ENCODE measurements around the gene PLGRKT.

The PLGRKT gene

GRCh38 chr9:5392285-5392684 is 45.4 kb downstream of the PLGRKT start:
- peaks cover 0 to 15% (median 12%) of the 10 kb centered on the region in 5 donors for H3K4me1 ChIP-seq (ENCODE audit: control insufficient read depth in 5 of 5, insufficient read depth in 5 of 5, low read length in 5 of 5)
- no peaks in the 10 kb centered on the region for H3K27me3 ChIP-seq (ENCODE audit: control insufficient read depth in 5 of 5, insufficient read depth in 4 of 5, low read length in 5 of 5)
- no peak overlapping the region for H3K4me3 ChIP-seq (ENCODE audit: low read depth in 1 of 5, low read length in 5 of 5)
- no peaks in the 10 kb centered on the region for H3K9me3 ChIP-seq (ENCODE audit: control insufficient read depth in 5 of 5, low read length in 5 of 5)
- no peak overlapping the region for H3K27ac ChIP-seq (ENCODE audit: low read depth, low read length)
- peaks cover 0 to 3% (median 0%) of the 10 kb centered on the region in 5 donors for H3K36me3 ChIP-seq (ENCODE audit: control insufficient read depth in 5 of 5, insufficient read depth in 5 of 5, low read length in 5 of 5)
- H3K9ac ChIP-seq (ENCODE audit: low read length in 5 of 5): no peak overlapping the region

- no peaks in the 10 kb centered on the region for H3K27me3 ChIP-seq (ENCODE audit: control insufficient read depth in 5 of 5, insufficient read depth in 4 of 5, low read length in 5 of 5)
- no peak overlapping the region for H3K27ac ChIP-seq (ENCODE audit: low read depth, low read length)
- H3K36me3 ChIP-seq (ENCODE audit: control insufficient read depth in 5 of 5, insufficient read depth in 5 of 5, low read length in 5 of 5): peaks cover 0 to 3% (median 0%) of the 10 kb centered on the region in 5 donors
- no peaks in the 10 kb centered on the region for H3K9me3 ChIP-seq (ENCODE audit: control insufficient read depth in 5 of 5, low read length in 5 of 5)
- H3K9ac ChIP-seq (ENCODE audit: low read length in 5 of 5): no peak overlapping the region
- no peak overlapping the region for H3K4me3 ChIP-seq (ENCODE audit: low read depth in 1 of 5, low read length in 5 of 5)
- H3K4me1 ChIP-seq (ENCODE audit: control insufficient read depth in 5 of 5, insufficient read depth in 5 of 5, low read length in 5 of 5): peaks cover 0 to 21% (median 13%) of the 10 kb centered on the region in 5 donors
Measured at GRCh38 chr9:5389109-5389732, 48.5 kb downstream of the PLGRKT start.

- peaks cover 0 to 3% (median 0%) of the 10 kb centered on the region in 5 donors for H3K36me3 ChIP-seq (ENCODE audit: control insufficient read depth in 5 of 5, insufficient read depth in 5 of 5, low read length in 5 of 5)
- no peaks in the 10 kb centered on the region for H3K27me3 ChIP-seq (ENCODE audit: control insufficient read depth in 5 of 5, insufficient read depth in 4 of 5, low read length in 5 of 5)
- H3K9me3 ChIP-seq (ENCODE audit: control insufficient read depth in 5 of 5, low read length in 5 of 5): no peaks in the 10 kb centered on the region
- H3K4me1 ChIP-seq (ENCODE audit: control insufficient read depth in 5 of 5, insufficient read depth in 5 of 5, low read length in 5 of 5): peaks cover 0 to 21% (median 13%) of the 10 kb centered on the region in 5 donors
- no peak overlapping the region for H3K9ac ChIP-seq (ENCODE audit: low read length in 5 of 5)
- H3K4me3 ChIP-seq (ENCODE audit: low read depth in 1 of 5, low read length in 5 of 5): no peak overlapping the region
- H3K27ac ChIP-seq (ENCODE audit: low read depth, low read length): no peak overlapping the region
Measured at GRCh38 chr9:5388026-5388819, 49.5 kb downstream of the PLGRKT start.

- Histone ChIP-seq H3K36me3 (ENCODE audit: control insufficient read depth in 5 of 5, insufficient read depth in 5 of 5, low read length in 5 of 5) (peaks cover 0 to 10% (median 4%) of the 10 kb centered on the region in 5 donors), H3K4me3 (ENCODE audit: low read depth in 1 of 5, low read length in 5 of 5) (no peak overlapping the region), H3K27ac (ENCODE audit: low read depth, low read length) (no peak overlapping the region), H3K9me3 (ENCODE audit: control insufficient read depth in 5 of 5, low read length in 5 of 5) (no peaks in the 10 kb centered on the region), H3K9ac (ENCODE audit: low read length in 5 of 5) (no peak overlapping the region), H3K4me1 (ENCODE audit: control insufficient read depth in 5 of 5, insufficient read depth in 5 of 5, low read length in 5 of 5) (peaks cover 0 to 21% (median 13%) of the 10 kb centered on the region in 5 donors), H3K27me3 (ENCODE audit: control insufficient read depth in 5 of 5, insufficient read depth in 4 of 5, low read length in 5 of 5) (peaks cover 0 to 2% (median 0%) of the 10 kb centered on the region in 5 donors)
Measured at GRCh38 chr9:5384436-5384835, 53.3 kb downstream of the PLGRKT start.

- Histone ChIP-seq H3K9me3 (ENCODE audit: control insufficient read depth in 5 of 5, low read length in 5 of 5) (no peaks in the 10 kb centered on the region), H3K4me1 (ENCODE audit: control insufficient read depth in 5 of 5, insufficient read depth in 5 of 5, low read length in 5 of 5) (peaks cover 0 to 8% (median 3%) of the 10 kb centered on the region in 5 donors), H3K27ac (ENCODE audit: low read depth, low read length) (no peak overlapping the region), H3K36me3 (ENCODE audit: control insufficient read depth in 5 of 5, insufficient read depth in 5 of 5, low read length in 5 of 5) (peaks cover 0 to 12% (median 4%) of the 10 kb centered on the region in 5 donors), H3K27me3 (ENCODE audit: control insufficient read depth in 5 of 5, insufficient read depth in 4 of 5, low read length in 5 of 5) (peaks cover 0 to 2% (median 0%) of the 10 kb centered on the region in 5 donors), H3K4me3 (ENCODE audit: low read depth in 1 of 5, low read length in 5 of 5) (no peak overlapping the region), H3K9ac (ENCODE audit: low read length in 5 of 5) (no peak overlapping the region)
Measured at GRCh38 chr9:5382479-5382878, 55.2 kb downstream of the PLGRKT start.

- Histone ChIP-seq H3K27me3 (ENCODE audit: control insufficient read depth in 5 of 5, insufficient read depth in 4 of 5, low read length in 5 of 5) (no peaks in the 10 kb centered on the region), H3K9ac (ENCODE audit: low read length in 5 of 5) (no peak overlapping the region), H3K27ac (ENCODE audit: low read depth, low read length) (no peak overlapping the region), H3K9me3 (ENCODE audit: control insufficient read depth in 5 of 5, low read length in 5 of 5) (no peaks in the 10 kb centered on the region), H3K4me1 (ENCODE audit: control insufficient read depth in 5 of 5, insufficient read depth in 5 of 5, low read length in 5 of 5) (no peaks in the 10 kb centered on the region), H3K36me3 (ENCODE audit: control insufficient read depth in 5 of 5, insufficient read depth in 5 of 5, low read length in 5 of 5) (peaks cover 0 to 3% (median 0%) of the 10 kb centered on the region in 5 donors), H3K4me3 (ENCODE audit: low read depth in 1 of 5, low read length in 5 of 5) (no peak overlapping the region)
Measured at GRCh38 chr9:5375790-5376477, 61.8 kb downstream of the PLGRKT start.

GRCh38 chr9:5375091-5375490 is 62.6 kb downstream of the PLGRKT start:
- H3K9me3 ChIP-seq (ENCODE audit: control insufficient read depth in 5 of 5, low read length in 5 of 5): no peaks in the 10 kb centered on the region
- H3K36me3 ChIP-seq (ENCODE audit: control insufficient read depth in 5 of 5, insufficient read depth in 5 of 5, low read length in 5 of 5): peaks cover 0 to 3% (median 0%) of the 10 kb centered on the region in 5 donors
- no peak overlapping the region for H3K9ac ChIP-seq (ENCODE audit: low read length in 5 of 5)
- H3K4me1 ChIP-seq (ENCODE audit: control insufficient read depth in 5 of 5, insufficient read depth in 5 of 5, low read length in 5 of 5): no peaks in the 10 kb centered on the region
- no peak overlapping the region for H3K27ac ChIP-seq (ENCODE audit: low read depth, low read length)
- no peak overlapping the region for H3K4me3 ChIP-seq (ENCODE audit: low read depth in 1 of 5, low read length in 5 of 5)
- H3K27me3 ChIP-seq (ENCODE audit: control insufficient read depth in 5 of 5, insufficient read depth in 4 of 5, low read length in 5 of 5): no peaks in the 10 kb centered on the region

- peaks cover 0 to 21% (median 10%) of the 10 kb centered on the region in 5 donors for H3K4me1 ChIP-seq (ENCODE audit: control insufficient read depth in 5 of 5, insufficient read depth in 5 of 5, low read length in 5 of 5)
- peaks cover 0 to 4% (median 0%) of the 10 kb centered on the region in 5 donors for H3K9me3 ChIP-seq (ENCODE audit: control insufficient read depth in 5 of 5, low read length in 5 of 5)
- H3K9ac ChIP-seq (ENCODE audit: low read length in 5 of 5): no peak overlapping the region
- H3K27me3 ChIP-seq (ENCODE audit: control insufficient read depth in 5 of 5, insufficient read depth in 4 of 5, low read length in 5 of 5): no peaks in the 10 kb centered on the region
- H3K4me3 ChIP-seq (ENCODE audit: low read depth in 1 of 5, low read length in 5 of 5): no peak overlapping the region
- H3K27ac ChIP-seq (ENCODE audit: low read depth, low read length): no peak overlapping the region
- H3K36me3 ChIP-seq (ENCODE audit: control insufficient read depth in 5 of 5, insufficient read depth in 5 of 5, low read length in 5 of 5): no peaks in the 10 kb centered on the region
Measured at GRCh38 chr9:5364294-5365024, 73.3 kb downstream of the PLGRKT start.

- H3K9me3 ChIP-seq (ENCODE audit: control insufficient read depth in 5 of 5, low read length in 5 of 5): no peaks in the 10 kb centered on the region
- peaks cover 0 to 5% (median 2%) of the 10 kb centered on the region in 5 donors for H3K36me3 ChIP-seq (ENCODE audit: control insufficient read depth in 5 of 5, insufficient read depth in 5 of 5, low read length in 5 of 5)
- H3K27me3 ChIP-seq (ENCODE audit: control insufficient read depth in 5 of 5, insufficient read depth in 4 of 5, low read length in 5 of 5): no peaks in the 10 kb centered on the region
- H3K4me1 ChIP-seq (ENCODE audit: control insufficient read depth in 5 of 5, insufficient read depth in 5 of 5, low read length in 5 of 5): peaks cover 0 to 25% (median 10%) of the 10 kb centered on the region in 5 donors
- no peak overlapping the region for H3K9ac ChIP-seq (ENCODE audit: low read length in 5 of 5)
- H3K27ac ChIP-seq (ENCODE audit: low read depth, low read length): peak overlapping the region; percentile 62
- H3K4me3 ChIP-seq (ENCODE audit: low read depth in 1 of 5, low read length in 5 of 5): no peak overlapping the region
Measured at GRCh38 chr9:5361326-5362010, 76.3 kb downstream of the PLGRKT start.

Data from subcutaneous abdominal adipose tissue (tissue), 5 donors.